ENCODE measurements around the gene MICALL1.

DNA sequence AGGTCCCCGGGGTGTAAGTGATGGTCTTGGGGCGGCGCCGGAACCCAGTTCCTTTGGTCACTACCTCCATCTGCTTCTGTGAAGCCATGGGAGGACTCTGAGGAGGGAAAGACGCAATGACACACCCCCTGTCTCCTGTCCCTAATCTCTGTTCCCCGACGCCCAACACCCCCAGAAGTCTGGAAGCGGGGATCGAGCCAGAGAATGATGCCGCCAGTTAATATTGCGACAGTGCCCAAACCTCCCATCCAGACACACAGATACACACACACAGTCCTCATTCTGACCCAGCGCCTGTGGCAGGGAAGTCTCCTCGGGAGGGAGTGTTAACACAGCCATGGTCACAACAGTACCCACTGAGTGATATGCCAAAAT, 47.0 kb downstream of the MICALL1 start:
- no peak for TF ChIP-seq ZNF184 (CRISPR knock-in tag; IDR thresholded peaks at IDR 0.05)
- no peak for TF ChIP-seq JUND (IDR thresholded peaks at IDR 0.05; ENCODE audit: borderline replicate concordance, low read depth, low read length)
- TF ChIP-seq JUND (tag; IDR thresholded peaks at IDR 0.05; ENCODE audit: borderline replicate concordance, low read depth, low read length): no peak
- TF ChIP-seq XRCC5 (IDR thresholded peaks at IDR 0.05; ENCODE audit: low read depth, low read length): no peak
- no peak for TF ChIP-seq ZNF785 (CRISPR knock-in tag; IDR thresholded peaks at IDR 0.05)
- no peak for TF ChIP-seq ZFP36 (IDR thresholded peaks at IDR 0.05; ENCODE audit: low read depth, low read length, partially characterized antibody)
- TF ChIP-seq MXI1 (IDR thresholded peaks at IDR 0.05; ENCODE audit: low read depth, low read length): no peak
- no peak for TF ChIP-seq ZNF316 (IDR thresholded peaks at IDR 0.05)
- no peak for TF ChIP-seq MAX (CRISPR knock-in tag; IDR thresholded peaks at IDR 0.05)
- TF ChIP-seq CTCF (IDR thresholded peaks at IDR 0.05 in 2 of 3, conservative IDR thresholded peaks at IDR 0.05 in 1 of 3; ENCODE audit: insufficient read depth in 2 of 3, low read depth in 1 of 3, low read length in 3 of 3): no peak

All from K562 (cell line).